Endothelial cell of umbilical vein (primary cell): ENCODE data around the gene GFER. TPM values are rescaled to one million over a fixed set of nuclear protein-coding genes. Genes with fewer than 3 reads are reported as not detected.

Source experiments
- BruUV-seq: library from RNA; stranded (reverse); fragments of 400-500 nt; replicated peaks from 2 replicates; lab custom pipeline; 2021; lab: Mats Ljungman, UMichigan
- CTCF ChIA-PET: fragments of 300-600, 350-600 bp; sonication (Branson Sonifier 250); formaldehyde crosslinking; loops from one replicate; lab custom pipeline; 2021; ENCODE audit warnings: antibody characterized with exemption, inconsistent platforms; lab: Charles Lee
- POLR2A ChIA-PET: fragments of 300-600, 350-600 bp; sonication (Branson Sonifier 250); formaldehyde crosslinking; loops from one replicate; lab custom pipeline; 2021; ENCODE audit warnings: antibody characterized with exemption, inconsistent platforms; lab: Charles Lee
- DNase-seq: peaks from one replicate; pipeline ENCODE4 v3.0.0-alpha.2; 2011; ENCODE audit warnings: low read depth, low spot score
- FAIRE-seq: peaks from 2 replicates; lab custom pipeline; 2011; peaks lifted over from hg19 to GRCh38; lab: Jason Lieb, UNC
- H2AFZ ChIP-seq: 2 replicates; pipeline ENCODE4 v1.6.0; 2012; ENCODE audit warnings: low read depth, low read length, control low read depth, inconsistent platforms
- H3K27ac ChIP-seq: 2 replicates; pipeline ENCODE4 v1.5.1; 2011; ENCODE audit warnings: low read depth, mild to moderate bottlenecking, control low read depth, low read length, moderate library complexity; ENCODE audit not compliant: insufficient read depth
- H3K27me3 ChIP-seq, 2 experiments: 2 replicates each; pipeline versions ENCODE4 v1.6.0 to v1.6.1; 2011; ENCODE audit warnings: low read length in 2 of 2, mixed read lengths in 1 of 2; ENCODE audit not compliant: control insufficient read depth in 2 of 2, insufficient read depth in 2 of 2
- H3K36me3 ChIP-seq, 2 experiments: 2 replicates in 1 of 2; 3 replicates in 1 of 2; pipeline ENCODE4 v1.5.1; 2011; ENCODE audit warnings: low read length in 2 of 2, mild to moderate bottlenecking in 1 of 2, moderate library complexity in 1 of 2; ENCODE audit not compliant: control insufficient read depth in 2 of 2, insufficient read depth in 2 of 2; ENCODE audit errors: extremely low read depth in 1 of 2
- H3K4me1 ChIP-seq: 3 replicates; pipeline ENCODE4 v1.5.1; 2011; ENCODE audit warnings: mild to moderate bottlenecking, low read length; ENCODE audit not compliant: control insufficient read depth, insufficient read depth; ENCODE audit errors: extremely low read depth
- H3K4me2 ChIP-seq: 2 replicates; pipeline ENCODE4 v1.6.1; 2011; ENCODE audit warnings: low read length, control low read depth, mixed read lengths; ENCODE audit not compliant: insufficient read depth
- H3K4me3 ChIP-seq, 3 experiments: fragments of 200-600 bp in 1 of 3; sonication (generic), shearing (Covaris generic) in 1 of 3; replicated peaks in 1 of 3; 2 replicates each; pipeline ENCODE4 v1.5.1; 2011 to 2016; ENCODE audit warnings: control low read depth in 3 of 3, low read length in 3 of 3, mild to moderate bottlenecking in 2 of 3, inconsistent platforms in 1 of 3, low read depth in 1 of 3, moderate library complexity in 1 of 3; ENCODE audit not compliant: insufficient read depth in 1 of 3
- H3K79me2 ChIP-seq: 2 replicates; pipeline ENCODE4 v1.6.0; 2012; ENCODE audit warnings: low read length, inconsistent platforms; ENCODE audit not compliant: control insufficient read depth, insufficient read depth
- H3K9ac ChIP-seq: replicated peaks from 2 replicates; pipeline ENCODE3; 2011; ENCODE audit warnings: low read length, control low read depth; ENCODE audit not compliant: insufficient read depth; ENCODE audit errors: extremely low read depth
- H3K9me1 ChIP-seq: replicated peaks from 3 replicates; pipeline ENCODE4 v1.6.0; 2011; ENCODE audit warnings: mild to moderate bottlenecking, low read length; ENCODE audit not compliant: control insufficient read depth, insufficient read depth; ENCODE audit errors: extremely low read depth
- H3K9me3 ChIP-seq: replicated peaks from 2 replicates; pipeline ENCODE4 v1.5.1; 2012; ENCODE audit warnings: low read length, inconsistent platforms; ENCODE audit not compliant: control insufficient read depth, insufficient read depth
- H4K20me1 ChIP-seq: replicated peaks from 2 replicates; pipeline ENCODE3; 2011; ENCODE audit warnings: mild to moderate bottlenecking, low read length; ENCODE audit not compliant: control insufficient read depth, insufficient read depth; ENCODE audit errors: extremely low read depth
- CTCF ChIP-seq, 2 donors: IDR thresholded peaks; 1 replicate in 1 of 2; 2 replicates in 1 of 2; pipeline ENCODE4 v1.5.1; 2011; ENCODE audit warnings: low read length in 2 of 2, mild to moderate bottlenecking in 2 of 2, moderate library complexity in 2 of 2, control low read depth in 1 of 2, inconsistent platforms in 1 of 2, low read depth in 1 of 2; ENCODE audit not compliant: insufficient read depth in 1 of 2; ENCODE audit errors: extremely low read depth in 1 of 2
- EZH2 ChIP-seq: IDR thresholded peaks from 2 replicates; pipeline ENCODE4 v1.6.1; 2012; ENCODE audit warnings: borderline replicate concordance, low read depth, mild to moderate bottlenecking, moderate library complexity, low read length, inconsistent platforms; ENCODE audit not compliant: severe bottlenecking
- FOS ChIP-seq: IDR thresholded peaks from 2 replicates; pipeline ENCODE4 v1.6.1; 2011; ENCODE audit warnings: mild to moderate bottlenecking, low read length, moderate library complexity, borderline replicate concordance; ENCODE audit not compliant: insufficient read depth
- GATA2 ChIP-seq: IDR thresholded peaks from 2 replicates; pipeline ENCODE4 v1.7.0; 2011; ENCODE audit warnings: low read depth, mild to moderate bottlenecking, moderate library complexity, mixed read lengths, low read length; ENCODE audit not compliant: insufficient read length, insufficient read depth
- JUN ChIP-seq: IDR thresholded peaks from 2 replicates; pipeline ENCODE4 v1.6.1; 2011; ENCODE audit warnings: borderline replicate concordance, low read depth; ENCODE audit not compliant: insufficient read length, insufficient read depth
- MAX ChIP-seq: IDR thresholded peaks from 2 replicates; pipeline ENCODE4 v1.6.1; 2011; ENCODE audit not compliant: insufficient read depth, insufficient read length
- MYC ChIP-seq: IDR thresholded peaks from one replicate; pipeline ENCODE4 v1.6.1; 2011; ENCODE audit warnings: mild to moderate bottlenecking, low read depth, low read length
- POLR2A ChIP-seq: IDR thresholded peaks from 2 replicates; pipeline ENCODE4 v1.6.1; 2012; ENCODE audit warnings: low read depth, mild to moderate bottlenecking, control low read depth, low read length
- POLR2AphosphoS5 ChIP-seq: IDR thresholded peaks from 2 replicates; pipeline ENCODE4 v1.6.1; 2012; ENCODE audit warnings: low read depth, mild to moderate bottlenecking, control low read depth, low read length, moderate library complexity; ENCODE audit not compliant: insufficient read depth
- dilution Hi-C: fragments of 300-500 bp; cut with MboI; formaldehyde crosslinking; loops from one replicate; pipeline ENCODE4 v1.15.0; 2019; ENCODE audit warnings: low sequenced_read_pairs; ENCODE audit not compliant: extremely low pct_ligation_motif_present
- intact Hi-C: fragments of 100-400 bp; cut with micrococcal nuclease; formaldehyde crosslinking; loops from one replicate; pipeline ENCODE4 v1.10.0; 2022
- polyA plus RNA-seq, 4 experiments: library from polyadenylated mRNA; depleted of rRNA in 3 of 4; stranded (reverse) in 3 of 4; unstranded in 1 of 4; fragments of >200 nt; gene quantifications; 2 replicates each; pipeline versions ENCODE4 v1.2.1 to v1.2.3, GENCODE V29; 2011 to 2012; ENCODE audit warnings: missing spikeins in 1 of 4
- total RNA-seq: library from RNA; stranded (reverse); gene quantifications from 2 replicates; pipeline ENCODE4 v1.2.3, GENCODE V29; 2021

Gene GFER
- total and polyA plus RNA-seq, 2 donors (not counting 3 experiments of a cell fraction or from before 2014, with no cell fraction given) = 13.7 to 29.9 TPM

GRCh38 chr16:1978476-1979120 lies 5.4 kb upstream of the GFER start:
- peaks cover 35 to 41% of the 10 kb centered on the region in 2 experiments for H3K27me3 ChIP-seq
- TF ChIP-seq MYC (no peak), GATA2 (no peak), MAX (no peak), EZH2 (no peak), POLR2A (no peak), FOS (no peak), CTCF (IDR thresholded peaks at IDR 0.05; ENCODE audit: extremely low read depth in 1 of 2, insufficient read depth in 1 of 2, low read depth in 1 of 2, low read length in 2 of 2) (no peak), JUN (no peak), POLR2AphosphoS5 (no peak)

More at GRCh38 chr16:1978476-1979120, 5.4 kb upstream of the GFER start:
- dilution Hi-C loops = no loop called here
- no peaks in the 10 kb centered on the region for H3K9me3 ChIP-seq
- no peaks in the 10 kb centered on the region for H3K9me1 ChIP-seq
- no peak overlapping the region for H3K9ac ChIP-seq
- DNase-seq (no peak), FAIRE-seq (no peak)
- no peak overlapping the region for H2AFZ ChIP-seq
- peaks cover 9 to 37% of the 10 kb centered on the region in 2 experiments for H3K36me3 ChIP-seq
- no peak overlapping the region for H3K4me2 ChIP-seq
- POLR2A ChIA-PET = no interaction called here
- BruUV-seq = no TSS peak
- H4K20me1 ChIP-seq = no peaks in the 10 kb centered on the region
- no peak overlapping the region for H3K27ac ChIP-seq
- CTCF ChIA-PET = interaction anchor here (0.9 kb wide), 1 partner anchor 25 kb away, joined by 3 read pairs; no protein-coding TSS in a partner anchor
- H3K4me1 ChIP-seq = peaks cover 6% of the 10 kb centered on the region
- no peak overlapping the region for H3K4me3 ChIP-seq
- H3K79me2 ChIP-seq = peaks cover under 1% of the 10 kb centered on the region
- intact Hi-C loops = no loop called here
